ENCODE data around the gene BAG5.

- TF ChIP-seq CTCF (IDR thresholded peaks at IDR 0.05): no peak
- TF ChIP-seq POLR2A (IDR thresholded peaks at IDR 0.05): no peak
Observed at GRCh38 chr14:103556946-103557758, 5.3 kb downstream of the BAG5 start.
